ENCODE results near the gene KLF15.

Gene KLF15

GRCh38 chr3:126370606-126371005 is 13.4 kb upstream of the KLF15 start:
- DNase-seq (ENCODE audit: extremely low read depth, low read depth): no peak
- H3K4me3 ChIP-seq (replicated peaks; ENCODE audit: low read depth, low read length): no peak overlapping the region
- no peak for TF ChIP-seq CTCF (IDR thresholded peaks at IDR 0.05; ENCODE audit: low read depth, low read length, missing control alignments)

DNA sequence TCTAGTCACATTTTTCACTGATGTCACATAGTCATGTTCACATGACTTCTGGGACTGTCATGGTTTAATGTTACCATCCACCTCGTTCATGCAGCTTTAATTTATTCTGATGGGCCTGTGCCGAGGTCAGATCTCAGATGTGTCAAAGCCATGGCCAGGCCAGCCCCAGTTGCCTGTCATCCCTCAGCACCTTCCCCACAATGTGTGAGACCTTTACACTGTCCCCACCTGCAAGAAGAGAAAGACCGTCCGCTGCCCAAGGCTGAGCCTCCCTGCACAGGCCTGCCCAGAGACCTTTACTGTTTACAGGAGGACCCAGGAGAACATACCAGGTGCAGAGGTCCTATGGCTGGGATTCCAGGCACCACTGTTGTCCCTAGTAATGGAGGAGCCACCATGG is 12.8 kb upstream of the KLF15 start:
- no peak for TF ChIP-seq CTCF (IDR thresholded peaks at IDR 0.05; ENCODE audit: low read depth, low read length, missing control alignments)
- no peak for DNase-seq (ENCODE audit: extremely low read depth, low read depth)
- H3K4me3 ChIP-seq (replicated peaks; ENCODE audit: low read depth, low read length): no peak overlapping the region

DNA sequence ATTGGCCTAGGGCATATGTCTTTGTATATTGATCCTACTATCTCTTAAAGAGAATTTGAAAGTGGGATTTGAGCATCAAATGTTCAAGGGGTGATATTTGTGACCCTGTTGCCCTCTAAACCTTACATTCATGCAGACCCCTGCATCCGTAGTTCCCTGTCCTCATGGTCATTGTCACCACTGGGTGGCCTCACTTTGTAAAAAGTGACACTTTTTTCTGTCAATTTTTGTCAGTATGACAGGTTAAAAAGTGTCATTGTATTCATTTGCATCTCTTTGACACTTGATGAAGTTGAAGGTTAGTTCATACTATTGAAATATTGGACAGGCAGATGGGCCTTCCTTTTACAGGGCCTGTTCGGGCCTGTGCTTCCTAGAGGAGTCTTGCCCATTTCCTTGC is 12.3 kb upstream of the KLF15 start:
- no peak overlapping the region for H3K4me3 ChIP-seq (replicated peaks; ENCODE audit: low read depth, low read length)
- DNase-seq (ENCODE audit: extremely low read depth, low read depth): no peak
- TF ChIP-seq CTCF (IDR thresholded peaks at IDR 0.05; ENCODE audit: low read depth, low read length, missing control alignments): no peak

DNA sequence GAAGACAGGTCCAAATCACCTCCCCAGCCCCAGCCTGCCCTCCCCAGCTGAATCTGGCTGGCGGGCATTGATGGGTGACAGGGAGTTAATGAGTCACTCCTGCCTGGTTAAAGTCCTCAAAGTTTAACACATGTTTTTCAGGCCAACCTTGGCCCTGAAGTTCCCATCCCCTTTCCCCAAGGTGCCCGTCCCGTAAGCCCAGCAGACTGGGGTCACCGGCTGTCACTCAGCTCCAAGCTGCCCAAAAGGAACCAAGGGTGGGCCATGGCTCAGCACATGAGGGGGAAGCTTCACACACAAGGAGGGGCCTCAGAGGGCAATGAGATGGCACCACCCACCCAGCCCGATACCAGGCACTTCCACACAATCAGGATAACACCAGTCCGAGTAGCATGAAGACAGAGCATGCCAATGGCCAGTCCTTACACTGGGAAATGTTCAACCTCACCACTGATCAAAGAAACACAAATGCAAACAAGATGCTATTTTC is 10.2 kb upstream of the KLF15 start:
- H3K4me3 ChIP-seq (replicated peaks; ENCODE audit: low read depth, low read length): no peak overlapping the region
- no peak for DNase-seq (ENCODE audit: extremely low read depth, low read depth)
- no peak for TF ChIP-seq CTCF (IDR thresholded peaks at IDR 0.05; ENCODE audit: low read depth, low read length, missing control alignments)

- no peak for TF ChIP-seq CTCF (IDR thresholded peaks at IDR 0.05; ENCODE audit: low read depth, low read length, missing control alignments)
- DNase-seq (ENCODE audit: extremely low read depth, low read depth): no peak
- no peak overlapping the region for H3K4me3 ChIP-seq (replicated peaks; ENCODE audit: low read depth, low read length)
These were observed 8.4 kb upstream of the KLF15 start for GRCh38 chr3:126365351-126366277.

DNA sequence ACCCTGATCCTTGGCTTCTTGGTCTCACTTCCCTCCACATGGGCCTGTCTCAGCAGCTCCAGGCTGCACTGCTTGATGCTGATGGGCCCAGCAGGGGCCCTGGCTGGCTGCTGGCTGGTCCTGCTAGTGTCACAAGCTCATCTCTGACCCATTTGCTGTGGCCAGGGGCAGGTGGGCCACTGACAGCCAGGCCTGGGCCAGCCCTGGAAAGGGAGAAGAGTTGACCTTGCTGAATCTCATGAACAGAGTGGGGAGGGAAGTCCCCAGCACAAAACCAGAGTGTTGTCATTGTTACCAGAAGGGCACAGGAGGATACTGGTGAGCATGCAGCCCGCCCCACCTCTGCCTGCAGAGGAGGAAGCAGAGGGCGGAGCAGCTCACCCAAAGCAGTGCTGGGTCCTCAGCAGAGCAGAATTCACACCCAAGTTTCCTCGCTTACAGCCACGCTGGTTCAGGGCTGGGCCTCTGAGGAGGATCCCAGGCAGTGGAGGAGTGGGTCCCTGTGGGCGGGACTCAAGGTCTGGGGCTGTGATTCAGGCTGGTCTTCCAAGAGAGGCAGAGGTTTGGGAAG is 7.6 kb upstream of the KLF15 start:
- no peak for DNase-seq (ENCODE audit: extremely low read depth, low read depth)
- H3K4me3 ChIP-seq (replicated peaks; ENCODE audit: low read depth, low read length): no peak overlapping the region
- TF ChIP-seq CTCF (IDR thresholded peaks at IDR 0.05; ENCODE audit: low read depth, low read length, missing control alignments): no peak
